Measurements from ENCODE around the gene NTM.
"Not testable (repeated sequence)": the region's sequence is repeated elsewhere in the genome, so short reads cannot be mapped to it uniquely, and the experiment has no call there.

NTM gene

DNA sequence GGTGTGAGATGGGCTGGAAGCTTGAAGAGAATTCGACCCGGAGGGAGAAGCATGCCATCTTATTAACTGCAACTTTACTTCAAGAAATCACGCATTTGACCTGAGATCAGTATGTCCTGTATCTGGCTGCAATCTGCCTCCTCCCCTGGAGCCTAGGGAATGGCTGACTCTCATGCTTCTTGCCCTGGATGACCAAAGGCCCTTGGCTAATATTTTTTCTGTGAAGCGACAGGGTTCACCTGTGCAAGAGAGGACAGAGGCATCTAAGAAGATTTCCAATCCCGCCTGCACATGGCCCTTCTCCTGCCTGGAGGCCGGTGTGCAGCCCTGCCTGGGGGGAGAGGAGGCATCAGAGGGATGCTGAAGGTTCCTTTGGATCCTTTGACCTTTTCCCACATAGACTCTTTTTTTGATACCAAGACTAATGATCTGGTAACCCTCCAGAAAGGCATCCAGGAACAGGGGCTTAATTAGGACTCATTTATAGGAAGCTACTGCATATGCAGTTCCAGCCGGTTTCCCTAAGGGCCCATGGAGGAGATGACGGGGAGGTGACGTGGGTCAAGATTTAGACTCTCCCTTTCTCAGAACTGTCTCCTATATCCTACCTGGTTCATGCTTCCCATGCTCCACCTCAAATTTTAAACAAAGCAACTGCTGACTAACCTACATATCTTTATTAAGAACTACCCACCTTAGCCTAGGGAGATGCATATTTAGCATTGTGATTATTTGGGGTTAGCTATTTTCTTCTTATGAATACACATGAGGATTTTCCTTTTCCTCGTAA lies 50.8 kb downstream of the NTM start:
- TF ChIP-seq, protein P1, sequence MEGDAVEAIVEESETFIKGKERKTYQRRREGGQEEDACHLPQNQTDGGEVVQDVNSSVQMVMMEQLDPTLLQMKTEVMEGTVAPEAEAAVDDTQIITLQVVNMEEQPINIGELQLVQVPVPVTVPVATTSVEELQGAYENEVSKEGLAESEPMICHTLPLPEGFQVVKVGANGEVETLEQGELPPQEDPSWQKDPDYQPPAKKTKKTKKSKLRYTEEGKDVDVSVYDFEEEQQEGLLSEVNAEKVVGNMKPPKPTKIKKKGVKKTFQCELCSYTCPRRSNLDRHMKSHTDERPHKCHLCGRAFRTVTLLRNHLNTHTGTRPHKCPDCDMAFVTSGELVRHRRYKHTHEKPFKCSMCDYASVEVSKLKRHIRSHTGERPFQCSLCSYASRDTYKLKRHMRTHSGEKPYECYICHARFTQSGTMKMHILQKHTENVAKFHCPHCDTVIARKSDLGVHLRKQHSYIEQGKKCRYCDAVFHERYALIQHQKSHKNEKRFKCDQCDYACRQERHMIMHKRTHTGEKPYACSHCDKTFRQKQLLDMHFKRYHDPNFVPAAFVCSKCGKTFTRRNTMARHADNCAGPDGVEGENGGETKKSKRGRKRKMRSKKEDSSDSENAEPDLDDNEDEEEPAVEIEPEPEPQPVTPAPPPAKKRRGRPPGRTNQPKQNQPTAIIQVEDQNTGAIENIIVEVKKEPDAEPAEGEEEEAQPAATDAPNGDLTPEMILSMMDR (conservative IDR thresholded peaks at IDR 0.05; ENCODE audit: low read length), result no peak

DNA sequence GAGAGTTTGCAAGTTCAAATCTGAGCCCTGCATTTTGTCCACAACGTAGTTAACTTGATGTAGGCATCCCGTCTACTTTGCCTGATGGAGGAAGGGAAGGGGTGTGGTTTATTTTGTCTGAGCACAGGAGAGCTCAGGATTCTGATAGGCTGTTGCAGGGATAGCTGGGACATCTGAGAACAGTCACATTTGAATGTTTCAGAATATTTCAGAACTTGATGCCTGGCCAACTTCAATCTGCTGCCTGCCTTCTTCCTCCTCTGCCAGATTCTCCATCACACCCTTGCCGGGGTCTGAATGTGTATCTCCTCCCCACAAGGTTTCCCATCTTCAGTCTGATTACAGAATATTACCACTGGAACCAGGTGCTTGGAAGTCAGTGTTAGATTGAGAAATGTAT lies 51.6 kb downstream of the NTM start:
- DNase-seq (ENCODE audit: low read depth), result no peak
- TF ChIP-seq, protein P1 (conservative IDR thresholded peaks at IDR 0.05; ENCODE audit: low read length), result no peak
- no peak overlapping the region for H3K4me3 ChIP-seq (ENCODE audit: low read length)

More for the DNA sequence above, 50.8 kb downstream of the NTM start:
- DNase-seq (ENCODE audit: low read depth), result no peak
- no peak overlapping the region for H3K4me3 ChIP-seq (ENCODE audit: low read length)

DNA sequence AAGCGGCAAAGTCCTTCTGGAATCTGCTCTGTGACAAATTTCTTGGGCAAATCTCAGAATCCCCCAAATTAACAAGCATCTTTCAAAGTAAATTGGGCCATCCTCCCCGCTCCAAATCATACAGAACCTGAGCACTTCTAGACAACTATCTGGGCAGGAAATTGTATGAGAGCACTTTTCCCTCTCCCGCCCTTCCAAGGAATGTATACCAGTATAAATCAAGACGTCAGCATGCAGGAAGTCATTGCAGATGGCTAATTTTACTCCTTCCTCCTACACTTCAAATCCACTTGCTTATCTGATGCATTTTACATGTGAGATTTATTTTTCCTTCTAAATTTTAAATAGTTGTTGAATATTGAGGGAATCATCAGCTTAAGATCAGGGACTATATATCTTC lies 52.1 kb downstream of the NTM start:
- no peak overlapping the region for H3K4me3 ChIP-seq (ENCODE audit: low read length)
- no peak for DNase-seq (ENCODE audit: low read depth)
- TF ChIP-seq, protein P1 (conservative IDR thresholded peaks at IDR 0.05; ENCODE audit: low read length), result no peak

DNA sequence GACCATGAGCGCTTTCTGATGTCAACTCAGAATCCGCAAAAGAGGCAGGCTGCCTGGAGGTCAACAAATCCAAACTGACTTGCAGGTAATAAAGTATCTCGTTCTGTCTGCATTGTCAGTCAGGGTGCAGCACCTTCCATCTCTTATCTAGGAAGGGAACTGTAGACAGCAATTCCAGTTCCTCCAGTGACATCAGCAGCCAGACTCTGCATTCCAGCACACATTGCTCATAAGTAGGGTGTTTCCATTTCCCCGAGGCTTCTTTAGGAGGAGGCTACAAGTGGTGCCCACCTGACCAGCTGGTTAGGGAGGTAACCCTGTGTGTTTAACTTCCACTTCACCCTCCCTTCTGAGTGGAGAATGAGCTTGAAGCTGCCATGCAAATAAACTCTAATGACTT lies 53.3 kb downstream of the NTM start:
- peak; percentile 8 for DNase-seq (ENCODE audit: low read depth)
- no peak overlapping the region for H3K4me3 ChIP-seq (ENCODE audit: low read length)
- TF ChIP-seq, protein P1 (conservative IDR thresholded peaks at IDR 0.05; ENCODE audit: low read length), result no peak

DNA sequence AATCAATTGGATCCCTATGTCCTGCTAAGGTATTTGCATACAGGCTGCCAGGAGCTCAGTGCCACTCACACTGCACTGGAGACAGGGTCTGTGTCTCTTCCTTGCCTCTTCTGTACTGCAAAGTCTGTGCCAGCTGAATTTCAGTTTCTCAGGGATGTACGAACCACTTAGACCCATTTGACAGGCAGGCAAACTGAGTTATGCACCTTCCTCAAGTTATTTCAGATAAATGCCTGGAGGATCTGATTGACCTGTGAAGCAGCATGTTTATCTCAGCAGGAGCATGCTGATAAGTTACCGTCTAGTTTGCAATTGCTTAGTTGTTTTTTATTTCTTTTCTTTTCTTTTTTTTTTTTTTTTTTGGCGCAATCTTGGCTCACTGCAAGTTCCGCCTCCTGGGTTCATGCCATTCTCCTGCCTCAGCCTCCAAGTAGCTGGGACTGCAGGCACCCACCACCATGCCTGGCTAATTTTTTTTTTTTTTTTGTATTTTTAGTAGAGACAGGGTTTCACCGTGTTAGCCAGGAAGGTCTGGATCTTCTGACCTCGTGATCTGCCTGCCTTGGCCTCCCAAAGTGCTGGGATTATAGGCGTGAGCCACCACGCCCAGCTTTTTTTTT lies 54.0 kb downstream of the NTM start:
- not testable (repeated sequence) for DNase-seq (ENCODE audit: low read depth); H3K4me3 ChIP-seq (ENCODE audit: low read length)

DNA sequence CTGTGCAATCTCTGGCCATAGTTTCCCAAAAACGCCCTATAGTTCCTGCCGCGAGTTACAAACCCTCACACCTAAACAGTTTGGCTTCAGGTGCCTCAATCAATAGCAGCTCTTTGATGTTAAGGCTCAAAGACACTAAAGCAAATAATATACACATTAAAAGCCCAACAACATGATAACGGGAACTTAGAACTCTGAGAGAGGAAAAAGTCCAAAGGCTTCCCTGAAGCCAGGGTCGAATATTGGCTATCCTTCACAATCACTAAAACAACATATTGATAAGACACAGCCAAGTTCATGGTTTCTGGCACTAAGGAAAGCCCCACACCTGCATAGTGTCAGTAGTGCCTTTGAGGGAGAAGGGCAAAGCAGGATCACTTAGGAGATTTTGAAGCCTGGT lies 54.9 kb downstream of the NTM start:
- TF ChIP-seq, protein P1 (conservative IDR thresholded peaks at IDR 0.05; ENCODE audit: low read length), result no peak
- H3K4me3 ChIP-seq (ENCODE audit: low read length), result no peak overlapping the region
- no peak for DNase-seq (ENCODE audit: low read depth)

DNA sequence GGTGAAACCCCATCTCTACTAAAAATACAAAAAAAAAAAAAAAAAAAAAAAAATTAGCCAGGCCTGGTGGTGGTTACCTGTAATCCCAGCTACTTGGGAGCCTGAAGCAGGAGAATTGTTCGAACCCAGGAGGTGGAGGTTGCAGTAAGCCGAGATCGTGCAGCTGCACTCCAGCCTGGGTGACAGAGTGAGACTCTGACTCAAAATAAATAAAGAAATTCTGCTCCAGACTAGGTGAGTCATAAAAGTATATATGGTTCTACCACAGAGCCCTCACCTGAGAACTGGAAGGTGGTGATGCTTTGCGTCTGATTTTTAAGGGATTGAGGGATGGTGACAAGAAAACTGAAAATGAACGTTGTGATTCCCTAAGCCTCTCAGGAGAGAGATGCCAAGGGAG lies 58.4 kb downstream of the NTM start:
- no peak overlapping the region for H3K4me3 ChIP-seq (ENCODE audit: low read length)
- no peak for DNase-seq (ENCODE audit: low read depth)
- TF ChIP-seq, protein P1 (conservative IDR thresholded peaks at IDR 0.05; ENCODE audit: low read length), result no peak
